GM04504 (cell line): ENCODE measurements around the gene P3H3.

Experiments used
- DNase-seq: peaks from one replicate; pipeline ENCODE4 v3.0.0-alpha.2; 2012; ENCODE audit warnings: low read depth

The P3H3 gene

DNA sequence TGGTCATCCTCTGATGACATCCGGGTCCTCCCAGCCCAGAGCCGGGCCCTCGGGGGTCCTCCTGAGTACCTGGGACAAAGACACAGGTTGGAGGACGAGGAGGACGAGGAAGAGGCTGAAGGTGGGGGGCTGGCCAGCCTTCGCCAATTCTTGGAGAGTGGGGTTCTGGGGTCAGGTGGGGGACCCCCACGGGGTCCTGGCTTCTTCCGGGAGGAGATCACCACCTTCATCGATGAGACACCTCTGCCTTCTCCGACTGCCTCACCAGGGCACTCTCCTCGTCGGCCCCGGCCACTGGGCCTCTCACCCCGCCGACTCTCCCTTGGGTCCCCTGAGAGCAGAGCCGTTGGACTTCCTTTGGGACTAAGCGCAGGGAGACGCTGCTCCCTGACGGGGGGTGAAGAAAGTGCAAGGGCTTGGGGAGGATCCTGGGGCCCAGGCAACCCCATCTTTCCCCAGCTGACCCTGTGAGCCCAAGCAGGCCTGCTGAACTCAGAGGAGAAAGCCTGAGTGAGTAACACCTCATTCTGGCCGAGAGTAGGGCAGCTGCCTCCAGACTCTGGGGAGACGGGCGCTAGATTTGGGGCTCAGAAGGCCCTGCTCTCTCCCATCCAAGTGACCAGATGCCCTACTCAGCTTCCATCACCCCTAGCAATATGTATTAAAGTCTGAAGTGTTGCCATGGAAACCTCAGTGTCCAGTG lies 1.3 kb upstream of the P3H3 start:
- no peak for DNase-seq

DNA sequence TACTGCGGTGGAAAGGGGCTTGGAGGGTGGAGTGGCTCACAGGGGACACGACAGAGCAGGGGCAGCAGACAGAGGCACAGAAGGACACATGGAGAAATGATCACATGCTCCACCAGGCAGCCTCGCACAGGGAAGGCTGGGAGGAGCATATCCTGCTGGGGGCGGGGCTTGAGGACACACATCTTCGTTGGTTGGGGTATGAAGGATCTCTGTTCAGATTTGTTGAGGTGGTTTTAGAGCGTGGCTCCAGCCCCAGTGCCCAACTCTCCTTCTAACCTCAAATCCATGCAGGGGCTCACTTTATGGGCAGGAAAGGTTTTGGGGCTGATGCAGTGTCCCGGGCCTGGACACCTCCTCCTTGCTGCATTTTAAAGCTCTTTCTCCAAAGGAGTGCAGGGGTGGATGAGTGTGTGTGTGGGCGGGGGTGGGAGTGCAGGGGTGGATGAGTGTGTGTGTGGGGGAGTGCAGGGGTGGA lies 733 bp upstream of the P3H3 start:
- no peak for DNase-seq

DNA sequence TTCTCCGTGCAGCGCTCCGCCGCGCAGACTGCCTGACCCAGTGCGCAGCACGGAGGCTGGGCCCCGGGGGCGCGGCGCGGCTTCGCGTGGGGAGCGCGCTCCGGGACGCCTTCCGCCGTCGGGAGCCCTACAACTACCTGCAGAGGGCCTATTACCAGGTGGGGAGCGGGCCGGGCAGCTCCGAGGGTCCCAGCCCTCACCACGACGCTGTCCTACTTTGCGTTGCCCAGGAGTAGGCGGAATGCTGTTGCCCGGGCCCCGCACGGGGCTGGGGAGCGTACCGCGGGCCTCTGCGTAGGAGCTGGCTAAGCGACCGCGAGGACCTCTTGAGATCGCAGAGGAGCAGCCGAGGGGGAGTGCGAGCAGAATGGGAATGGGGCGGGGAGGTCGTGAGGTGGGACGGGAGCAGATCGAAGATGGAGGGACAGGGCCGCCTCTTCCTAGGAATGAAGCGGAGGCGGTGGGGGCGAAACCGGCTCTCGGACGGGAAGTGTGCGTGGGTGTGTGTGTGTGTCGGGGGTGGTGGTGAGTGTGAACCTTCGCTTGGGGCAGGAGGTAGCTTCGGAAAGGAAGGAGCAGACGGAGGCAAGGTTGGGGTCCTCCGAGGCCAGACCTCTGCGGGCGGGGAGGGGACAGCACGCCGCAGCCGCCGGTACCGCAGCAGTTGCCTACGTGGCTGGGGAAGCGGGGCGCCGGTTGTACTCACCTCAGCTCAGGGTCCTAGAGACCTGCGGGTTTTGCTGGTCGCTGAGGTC lies 751 bp downstream of the P3H3 start:
- DNase-seq: no peak

DNA sequence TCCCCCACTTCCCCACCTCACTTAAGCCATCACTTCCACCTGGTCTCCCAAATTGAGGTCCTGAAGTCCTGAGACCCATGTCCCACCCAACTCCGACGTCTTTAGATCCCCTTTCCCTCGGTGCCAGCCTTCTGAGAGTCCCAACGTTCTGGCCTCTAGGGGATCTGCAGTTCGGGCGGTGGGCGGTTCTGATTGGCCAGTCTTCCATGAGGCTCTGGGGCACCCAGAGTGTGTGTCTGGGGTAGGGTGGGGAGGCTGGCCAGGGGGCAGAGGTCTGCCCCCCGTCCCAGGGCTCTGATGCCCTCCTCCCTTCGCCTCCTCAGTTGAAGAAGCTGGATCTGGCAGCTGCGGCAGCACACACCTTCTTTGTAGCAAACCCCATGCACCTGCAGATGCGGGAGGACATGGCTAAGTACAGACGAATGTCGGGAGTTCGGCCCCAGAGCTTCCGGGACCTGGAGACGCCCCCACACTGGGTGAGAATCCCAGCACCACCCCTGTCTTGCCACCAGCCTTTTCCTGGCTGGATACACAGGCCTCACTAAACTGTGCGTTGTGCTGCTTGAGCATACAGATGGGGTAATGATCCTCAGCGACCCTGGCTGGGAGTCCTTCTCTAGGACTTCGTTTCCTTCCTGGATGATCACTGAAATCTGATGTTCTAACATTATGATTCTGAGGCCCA lies 1.5 kb downstream of the P3H3 start:
- DNase-seq: no peak

DNA sequence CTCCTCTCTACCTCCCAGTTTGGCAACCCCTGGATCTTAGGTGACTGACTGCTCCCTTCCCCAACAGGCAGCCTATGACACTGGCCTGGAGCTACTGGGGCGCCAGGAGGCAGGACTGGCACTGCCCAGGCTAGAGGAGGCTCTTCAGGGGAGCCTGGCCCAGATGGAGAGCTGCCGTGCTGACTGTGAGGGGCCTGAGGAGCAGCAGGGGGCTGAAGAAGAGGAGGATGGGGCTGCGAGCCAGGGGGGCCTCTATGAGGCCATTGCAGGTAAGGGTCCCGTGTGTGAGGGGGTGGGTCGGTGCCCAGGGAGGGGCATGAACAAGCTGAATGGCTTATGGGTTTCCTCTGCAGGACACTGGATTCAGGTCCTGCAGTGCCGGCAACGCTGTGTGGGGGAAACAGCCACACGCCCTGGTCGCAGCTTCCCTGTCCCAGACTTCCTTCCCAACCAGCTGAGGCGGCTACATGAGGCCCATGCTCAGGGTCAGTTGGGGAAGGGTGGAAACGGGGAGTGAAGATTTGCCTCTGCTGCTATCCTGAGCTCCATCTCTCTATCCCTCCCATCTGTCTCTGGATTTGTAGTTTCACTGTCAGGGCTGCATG lies 2.2 kb downstream of the P3H3 start:
- no peak for DNase-seq

DNA sequence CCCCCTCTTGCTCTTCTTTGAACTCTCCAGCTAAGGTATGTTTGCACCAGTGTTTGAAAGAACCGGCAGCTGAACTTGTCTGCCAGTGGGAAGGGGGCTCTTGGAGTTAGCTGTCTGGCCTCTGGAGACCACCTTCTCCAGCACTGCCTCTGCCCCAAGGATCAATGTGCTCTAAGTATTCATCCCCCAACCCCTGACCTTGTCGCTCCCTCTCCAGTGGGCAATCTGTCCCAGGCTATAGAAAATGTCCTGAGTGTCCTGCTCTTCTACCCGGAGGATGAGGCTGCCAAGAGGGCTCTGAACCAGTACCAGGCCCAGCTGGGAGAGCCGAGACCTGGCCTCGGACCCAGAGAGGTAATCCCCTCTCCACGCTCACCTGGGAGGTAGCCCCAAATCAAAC lies 2.8 kb downstream of the P3H3 start:
- no peak for DNase-seq

DNA sequence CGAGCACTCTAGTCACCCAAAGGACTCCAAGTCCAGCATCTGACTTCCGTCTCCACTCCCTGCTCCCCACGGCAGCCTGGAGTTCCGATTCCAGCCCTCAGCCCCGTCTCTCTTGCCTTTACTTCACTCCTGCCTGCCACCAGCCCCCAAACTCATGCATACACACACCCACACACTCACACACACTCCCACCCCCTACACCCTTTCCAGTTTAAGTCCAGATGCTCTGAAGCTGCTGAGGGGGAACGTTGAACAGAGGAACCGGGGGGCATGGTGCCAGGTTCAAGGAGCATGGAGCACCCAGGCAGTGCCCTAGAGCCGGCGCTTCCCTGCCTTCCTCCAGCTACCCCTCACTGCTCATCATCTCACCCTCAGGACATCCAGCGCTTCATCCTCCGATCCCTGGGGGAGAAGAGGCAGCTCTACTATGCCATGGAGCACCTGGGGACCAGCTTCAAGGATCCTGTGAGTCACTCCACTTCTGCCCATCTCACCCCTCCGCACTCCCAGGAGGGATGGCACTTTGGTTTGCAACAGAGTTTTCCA lies 3.3 kb downstream of the P3H3 start:
- DNase-seq: no peak

DNA sequence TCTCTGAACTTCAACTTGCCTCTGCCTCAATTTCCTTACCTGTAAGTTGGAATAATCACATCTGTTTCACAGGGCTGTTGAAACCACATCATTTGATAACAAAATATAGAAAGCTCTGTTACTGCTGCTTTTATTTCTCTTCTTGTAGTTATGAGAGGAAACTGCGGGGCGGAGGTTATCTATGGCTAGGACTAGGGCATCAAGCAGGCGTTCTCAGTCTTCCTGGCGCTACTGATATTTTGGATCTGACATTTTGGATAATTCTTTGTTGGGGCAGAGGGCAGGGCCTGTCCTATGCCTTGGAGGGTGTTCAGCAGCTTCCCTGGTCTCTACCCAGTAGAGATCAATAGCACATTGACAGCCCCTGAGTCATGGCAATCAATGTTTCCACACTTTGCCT lies 3.9 kb downstream of the P3H3 start:
- no peak for DNase-seq

DNA sequence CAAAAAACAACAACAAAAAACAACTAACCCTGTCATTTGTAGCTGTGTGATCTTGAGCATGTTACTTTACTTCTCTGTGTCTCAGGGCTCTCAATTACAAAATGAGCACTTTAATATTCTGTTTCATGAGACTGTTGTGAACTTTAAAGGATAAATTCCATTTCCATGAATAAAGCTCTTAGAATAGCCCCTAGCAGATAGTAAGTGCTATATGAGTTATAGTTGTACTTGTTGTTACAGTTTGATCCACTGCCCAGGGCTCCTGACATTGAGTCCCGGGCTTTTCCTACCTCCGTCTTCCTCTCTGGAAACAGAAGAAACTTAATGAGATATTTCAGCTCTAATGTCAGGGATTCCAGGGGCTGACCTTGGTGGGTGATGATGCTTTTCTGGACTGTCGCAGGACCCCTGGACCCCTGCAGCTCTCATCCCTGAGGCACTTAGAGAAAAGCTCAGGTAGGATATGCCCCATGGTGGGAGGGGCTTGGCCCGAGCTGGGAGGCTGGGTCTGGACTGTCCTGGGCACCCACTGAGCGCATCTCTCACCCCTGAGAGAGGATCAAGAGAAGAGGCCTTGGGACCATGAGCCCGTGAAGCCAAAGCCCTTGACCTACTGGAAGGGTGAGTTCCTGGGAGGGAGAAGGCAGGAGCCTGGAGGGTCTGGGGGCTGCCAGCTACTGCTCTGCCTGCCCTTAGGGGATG lies 5.1 kb downstream of the P3H3 start:
- no peak for DNase-seq

DNA sequence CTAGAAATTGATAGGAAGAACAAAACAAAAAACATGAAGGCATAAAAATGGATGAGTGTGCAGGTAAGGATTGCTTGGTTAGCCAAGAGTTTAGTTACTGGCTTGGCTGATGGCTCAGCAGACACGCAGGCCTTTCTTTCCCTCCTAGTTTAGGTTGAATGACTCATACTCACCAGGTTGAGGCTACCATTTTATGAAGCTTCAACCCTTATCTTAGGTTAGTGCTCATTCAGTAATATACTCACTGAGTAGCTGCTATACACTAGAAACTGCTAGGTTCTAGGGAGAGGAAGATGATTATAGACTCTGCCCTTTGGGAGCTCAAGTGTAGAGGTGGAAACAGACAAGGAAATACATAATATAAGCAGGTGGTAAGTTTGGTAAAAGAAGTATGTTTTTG lies 6.0 kb downstream of the P3H3 start:
- DNase-seq: no peak

DNA sequence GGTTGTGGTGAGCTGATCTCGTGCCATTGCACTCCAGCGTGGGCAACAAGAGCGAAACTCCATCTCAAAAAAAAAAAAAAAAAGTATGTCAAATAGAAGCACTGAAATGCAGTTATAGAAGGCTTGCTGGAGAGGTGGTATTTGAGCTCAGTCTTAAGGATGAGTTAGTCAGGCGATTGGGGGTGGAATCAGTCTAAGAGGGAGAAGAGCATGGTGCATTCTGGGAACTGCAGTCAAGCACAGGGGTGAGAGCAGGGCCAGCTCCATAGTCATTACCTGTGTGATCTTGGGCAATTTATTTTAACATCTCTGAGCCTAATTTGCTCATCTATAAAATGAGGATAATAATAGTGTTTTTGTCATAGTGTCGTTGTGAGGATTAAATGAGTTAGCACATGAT lies 6.7 kb downstream of the P3H3 start:
- DNase-seq: no peak

DNA sequence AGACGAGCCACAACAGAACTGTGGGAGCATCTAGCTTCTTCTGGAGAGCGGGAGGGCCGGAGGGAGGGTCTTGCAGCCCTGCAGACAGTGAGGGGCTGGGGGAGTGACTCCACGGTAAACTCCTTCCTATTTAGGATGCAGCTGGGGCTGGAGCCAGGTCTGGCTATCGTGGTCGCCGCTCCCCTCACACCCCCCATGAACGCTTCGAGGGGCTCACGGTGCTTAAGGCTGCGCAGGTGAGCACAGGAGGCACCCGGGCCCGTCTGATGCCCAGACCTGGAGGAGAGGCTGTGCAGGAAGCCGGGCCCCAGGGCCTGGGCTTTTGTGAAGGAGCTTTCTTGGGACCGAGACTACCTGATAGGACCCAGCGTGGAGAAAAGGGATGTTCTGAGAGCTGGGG lies 8.6 kb downstream of the P3H3 start:
- DNase-seq: no peak

DNA sequence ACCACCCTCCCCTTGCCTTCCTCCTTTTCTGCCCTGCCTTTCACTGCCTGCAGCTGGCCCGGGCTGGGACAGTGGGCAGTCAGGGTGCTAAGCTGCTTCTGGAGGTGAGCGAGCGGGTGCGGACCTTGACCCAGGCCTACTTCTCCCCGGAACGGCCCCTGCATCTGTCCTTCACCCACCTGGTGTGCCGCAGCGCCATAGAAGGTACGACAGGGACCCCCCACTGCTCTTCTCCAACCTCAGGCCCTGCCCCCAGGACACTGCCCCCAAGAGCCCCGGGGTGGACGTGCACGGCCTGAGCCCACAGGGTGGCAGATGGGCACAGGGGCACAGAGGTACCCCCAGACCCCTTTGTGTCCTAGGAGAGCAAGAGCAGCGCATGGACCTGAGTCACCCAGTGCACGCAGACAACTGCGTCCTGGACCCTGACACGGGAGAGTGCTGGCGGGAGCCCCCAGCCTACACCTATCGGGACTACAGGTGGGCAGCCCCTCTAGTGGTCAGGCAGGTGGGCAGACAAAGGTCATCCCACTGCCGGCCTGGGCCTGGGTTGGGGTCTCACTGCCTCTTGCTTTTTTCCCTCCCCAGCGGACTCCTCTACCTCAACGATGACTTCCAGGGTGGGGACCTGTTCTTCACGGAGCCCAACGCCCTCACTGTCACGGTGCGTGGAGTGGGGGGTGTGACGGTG lies 9.3 kb downstream of the P3H3 start:
- DNase-seq: no peak

DNA sequence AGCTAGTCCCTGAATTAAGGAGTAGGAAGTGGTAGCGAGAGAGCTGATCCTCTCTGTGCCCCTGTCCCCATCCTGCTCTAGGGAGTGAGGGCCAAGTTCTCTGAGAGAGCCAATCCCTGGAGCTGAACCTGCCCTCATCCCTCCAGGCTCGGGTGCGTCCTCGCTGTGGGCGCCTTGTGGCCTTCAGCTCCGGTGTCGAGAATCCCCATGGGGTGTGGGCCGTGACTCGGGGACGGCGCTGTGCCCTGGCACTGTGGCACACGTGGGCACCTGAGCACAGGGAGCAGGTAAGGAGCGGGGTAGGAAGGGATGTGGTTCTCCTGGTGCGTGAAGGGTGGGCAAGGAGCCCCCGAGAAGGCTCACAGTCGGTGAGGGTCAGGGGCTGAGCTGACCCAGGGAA lies 10.6 kb downstream of the P3H3 start:
- no peak for DNase-seq

DNA sequence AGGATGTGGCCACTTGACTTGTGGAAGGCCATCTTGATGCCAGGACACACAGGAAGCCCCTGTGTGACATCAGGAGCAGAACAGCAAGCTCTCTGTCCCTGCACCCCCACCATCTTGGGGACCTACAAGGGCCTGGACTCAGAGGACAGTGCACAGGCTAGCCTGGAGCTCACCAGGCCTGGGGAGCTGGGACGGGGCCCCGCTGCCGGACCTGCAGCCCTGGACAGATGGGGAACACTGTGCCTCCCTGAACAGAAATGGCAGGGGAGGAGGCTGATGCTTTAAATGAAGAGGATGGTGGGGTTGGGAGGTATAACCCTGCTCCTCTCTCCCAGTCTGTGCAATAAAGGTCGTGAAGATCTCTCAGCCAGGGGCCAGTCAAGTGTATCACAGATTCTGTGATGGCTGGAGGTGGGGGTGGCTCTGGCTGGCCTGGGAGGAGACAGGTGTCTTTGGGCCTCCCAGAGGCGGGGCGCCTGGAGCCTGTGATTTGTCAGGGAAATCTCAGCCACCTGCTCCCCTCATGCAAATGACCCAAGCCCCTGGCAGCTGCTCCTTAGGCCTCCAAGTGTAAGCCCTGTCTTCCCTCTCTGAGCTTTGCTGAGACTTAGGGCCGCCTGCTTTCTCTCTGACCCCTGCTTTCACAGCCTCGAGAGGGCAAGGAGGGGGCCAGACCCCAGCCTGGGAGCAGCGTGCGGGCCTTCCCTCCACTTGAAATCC lies 11.4 kb downstream of the P3H3 start:
- DNase-seq: no peak

DNA sequence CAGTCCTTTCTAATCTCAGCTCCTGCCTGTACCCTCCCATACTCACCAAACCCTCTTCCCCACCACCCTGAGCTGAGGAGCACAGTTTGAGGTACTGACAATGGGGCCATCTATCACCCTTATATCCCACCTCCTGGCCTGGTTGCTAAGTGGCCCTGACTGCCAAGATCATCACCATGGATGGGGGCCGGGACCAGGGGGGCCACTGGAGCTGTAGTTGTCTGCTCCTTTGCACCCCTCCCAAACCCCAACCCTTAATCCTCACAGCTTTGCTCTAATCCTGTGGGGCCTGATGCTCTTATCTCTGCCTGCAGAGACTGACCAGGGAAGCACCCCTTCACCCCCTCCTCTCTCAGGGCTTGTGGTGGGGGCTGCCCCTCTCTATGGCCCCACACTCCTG lies 12.1 kb downstream of the P3H3 start:
- no peak for DNase-seq

DNA sequence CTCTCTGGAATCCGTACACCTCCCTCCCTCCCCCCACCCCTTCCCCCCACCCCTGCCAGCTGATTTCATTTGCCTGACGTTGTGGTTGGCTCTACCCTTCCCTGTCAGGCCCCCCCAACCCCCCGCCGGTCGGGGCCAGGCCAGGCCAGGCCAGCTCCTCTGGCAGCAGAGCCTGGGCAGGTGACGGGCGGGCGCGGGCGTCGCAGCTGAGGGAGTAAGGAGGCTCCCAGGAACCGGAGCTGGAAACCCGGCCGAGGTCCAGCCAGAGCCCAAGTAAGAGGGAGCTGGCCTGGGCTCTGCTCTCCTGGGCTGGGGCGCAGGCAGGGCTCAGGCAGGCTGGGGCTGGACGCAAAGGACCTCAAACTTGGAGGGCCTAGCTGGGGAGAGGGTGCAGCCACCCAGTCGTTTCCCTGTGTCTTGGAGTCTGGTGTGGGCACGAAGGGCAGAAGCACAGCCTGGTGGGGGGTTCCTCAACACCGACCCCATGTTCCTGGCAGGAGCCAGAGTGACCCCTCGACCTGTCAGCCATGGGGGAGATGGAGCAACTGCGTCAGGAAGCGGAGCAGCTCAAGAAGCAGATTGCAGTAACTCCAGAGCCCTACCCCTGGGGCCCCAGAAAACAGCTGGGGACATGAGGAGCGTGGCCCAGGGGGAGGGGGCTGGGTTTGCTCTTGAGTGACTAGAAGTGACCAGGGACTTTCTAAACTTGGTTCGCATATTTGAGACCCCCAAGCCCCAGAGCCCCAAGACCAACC lies 12.7 kb downstream of the P3H3 start, which contains the start of gene GNB3:
GNB3 (plus strand) TSS at position 165 of the 755 bp plus-strand sequence; CDS start at position 528, 363 bp downstream.
- DNase-seq: no peak

DNA sequence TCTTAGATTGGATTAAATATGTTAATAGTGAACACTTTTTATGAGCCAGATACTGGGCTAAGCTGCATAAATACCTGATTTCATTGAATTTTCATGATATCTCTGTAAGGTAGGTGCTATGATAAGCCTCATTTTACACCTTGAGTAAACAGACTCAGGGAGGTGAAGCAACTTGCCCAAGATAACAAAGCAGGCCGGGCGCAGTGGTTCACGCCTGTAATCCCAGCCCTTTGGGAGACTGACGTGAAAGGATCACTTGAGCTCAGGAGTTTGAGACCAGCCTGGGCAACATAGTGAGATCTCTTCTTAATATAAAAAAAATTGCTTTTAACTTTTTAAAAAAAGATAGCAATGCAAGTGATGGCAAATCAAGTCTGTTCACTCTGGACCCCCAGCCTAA lies 13.9 kb downstream of the P3H3 start:
- DNase-seq: no peak

DNA sequence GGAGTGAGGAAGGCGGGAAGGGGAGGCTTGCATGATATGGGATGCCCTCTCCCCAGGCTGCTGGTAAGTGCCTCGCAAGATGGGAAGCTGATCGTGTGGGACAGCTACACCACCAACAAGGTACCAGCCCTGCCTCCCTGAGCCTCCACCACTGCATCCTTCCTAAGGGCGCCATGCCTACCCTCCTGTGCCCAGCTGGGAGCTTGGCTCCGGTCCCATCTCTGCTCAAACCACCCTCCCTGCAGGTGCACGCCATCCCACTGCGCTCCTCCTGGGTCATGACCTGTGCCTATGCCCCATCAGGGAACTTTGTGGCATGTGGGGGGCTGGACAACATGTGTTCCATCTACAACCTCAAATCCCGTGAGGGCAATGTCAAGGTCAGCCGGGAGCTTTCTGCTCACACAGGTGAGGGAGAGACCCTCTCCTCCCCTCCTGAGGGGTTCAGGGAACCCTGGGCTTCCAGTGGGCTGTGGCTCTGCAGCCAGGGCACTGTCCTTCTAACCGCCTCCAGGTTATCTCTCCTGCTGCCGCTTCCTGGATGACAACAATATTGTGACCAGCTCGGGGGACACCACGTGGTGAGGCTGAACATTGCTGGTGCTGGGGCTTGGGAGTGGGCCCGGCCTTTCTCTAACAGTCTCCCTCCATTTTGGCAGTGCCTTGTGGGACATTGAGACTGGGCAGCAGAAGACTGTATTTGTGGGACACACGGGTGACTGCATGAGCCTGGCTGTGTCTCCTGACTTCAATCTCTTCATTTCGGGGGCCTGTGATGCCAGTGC lies 15.1 kb downstream of the P3H3 start:
- DNase-seq: no peak
